Brain microvascular endothelial cell (primary cell): Measurements from ENCODE around the gene REEP1.

Source experiments
- DNase-seq: peaks from one replicate; pipeline ENCODE4 v3.0.0-alpha.2; 2020
- H3K27ac ChIP-seq: fragments of 250-450 bp; sonication (Bioruptor Pico); 2 replicates; pipeline ENCODE4 v1.5.1; 2020; ENCODE audit warnings: mild to moderate bottlenecking, moderate library complexity
- H3K27me3 ChIP-seq: fragments of 250-450 bp; sonication (Bioruptor Pico); replicated peaks from 2 replicates; pipeline ENCODE4 v1.5.1; 2020; ENCODE audit warnings: mild to moderate bottlenecking
- H3K36me3 ChIP-seq: fragments of 250-450 bp; sonication (Bioruptor Pico); replicated peaks from 2 replicates; pipeline ENCODE4 v1.5.1; 2020; ENCODE audit warnings: mild to moderate bottlenecking
- H3K4me3 ChIP-seq: 2 replicates; pipeline ENCODE4 v1.5.1; 2011; ENCODE audit warnings: low read depth, mild to moderate bottlenecking, control low read depth, low read length, moderate library complexity
- CTCF ChIP-seq: IDR thresholded peaks from 2 replicates; pipeline ENCODE4 v1.5.1; 2011; ENCODE audit warnings: low read depth, mild to moderate bottlenecking, moderate library complexity, low read length, control low read depth, inconsistent platforms; ENCODE audit errors: missing control alignments
- in situ Hi-C: cut with HindIII; loops from 2 replicates; pipeline ENCODE4 v1.10.0; 2017; ENCODE audit warnings: low sequenced_read_pairs, low pct_ligation_motif_present

REEP1 gene

GRCh38 chr2:86298411-86299390 is 38.7 kb downstream of the REEP1 start:
- in situ Hi-C loops = no loop called here
- no peak for DNase-seq
- H3K36me3 ChIP-seq = no peaks in the 10 kb centered on the region
- no peak overlapping the region for H3K27ac ChIP-seq
- H3K4me3 ChIP-seq = no peak overlapping the region
- peak; percentile 39 for TF ChIP-seq CTCF
- H3K27me3 ChIP-seq = peaks cover 9% of the 10 kb centered on the region

GRCh38 chr2:86297382-86298147 is 39.9 kb downstream of the REEP1 start:
- TF ChIP-seq CTCF = peak; percentile 29
- Histone ChIP-seq H3K27me3 (peaks cover 8% of the 10 kb centered on the region), H3K36me3 (no peaks in the 10 kb centered on the region), H3K27ac (no peak overlapping the region), H3K4me3 (no peak overlapping the region)
- in situ Hi-C loops = no loop called here
- no peak for DNase-seq

- Histone ChIP-seq H3K27me3 (peaks cover 6% of the 10 kb centered on the region), H3K4me3 (no peak overlapping the region)
- in situ Hi-C loops = no loop called here
Measured at GRCh38 chr2:86296947-86297346, 40.5 kb downstream of the REEP1 start.

GRCh38 chr2:86295066-86295465 is 42.4 kb downstream of the REEP1 start:
- no peaks in the 10 kb centered on the region for H3K27me3 ChIP-seq

More at GRCh38 chr2:86296947-86297346, 40.5 kb downstream of the REEP1 start:
- Histone ChIP-seq H3K36me3 (no peaks in the 10 kb centered on the region), H3K27ac (no peak overlapping the region)
- no peak for DNase-seq
- TF ChIP-seq CTCF = no peak

GRCh38 chr2:86293612-86294011 is 43.8 kb downstream of the REEP1 start:
- Histone ChIP-seq H3K27ac (no peak overlapping the region), H3K27me3 (no peaks in the 10 kb centered on the region), H3K36me3 (no peaks in the 10 kb centered on the region), H3K4me3 (no peak overlapping the region)
- in situ Hi-C loops = no loop called here
- no peak for TF ChIP-seq CTCF
- no peak for DNase-seq

More at GRCh38 chr2:86295066-86295465, 42.4 kb downstream of the REEP1 start:
- Histone ChIP-seq H3K4me3 (no peak overlapping the region), H3K36me3 (no peaks in the 10 kb centered on the region), H3K27ac (no peak overlapping the region)
- no peak for TF ChIP-seq CTCF
- in situ Hi-C loops = no loop called here
- DNase-seq = no peak
